Measurements from ENCODE around the gene HOXC6.

- TF ChIP-seq BACH2 (CRISPR knock-in tag; IDR thresholded peaks at IDR 0.05; ENCODE audit: borderline replicate concordance) (no peak), CSRNP3 (CRISPR knock-in tag; IDR thresholded peaks at IDR 0.05) (no peak), CREB5 (CRISPR knock-in tag; IDR thresholded peaks at IDR 0.05; ENCODE audit: low read depth) (no peak), ZC3H10 (CRISPR knock-in tag; IDR thresholded peaks at IDR 0.05) (no peak), TCF4 (CRISPR knock-in tag; IDR thresholded peaks at IDR 0.05; ENCODE audit: borderline replicate concordance) (no peak), ZFP30 (CRISPR knock-in tag; IDR thresholded peaks at IDR 0.05) (no peak), POU6F1 (CRISPR knock-in tag; IDR thresholded peaks at IDR 0.05; ENCODE audit: borderline replicate concordance, low read depth) (no peak), RARB (CRISPR knock-in tag; IDR thresholded peaks at IDR 0.05) (no peak)
These were observed 6.7 kb upstream of the HOXC6 start for GRCh38 chr12:54021432-54022013.

All from SK-N-SH treated with all-trans-retinoic acid at 6 μM for 48 hours (cell line).